GM18951 (cell line): ENCODE results near the gene LTBR.
A peak's percentile ranks its signal among the peaks of the same experiment; 100 is the strongest.

ENCODE experiments used
- POLR2A ChIP-seq: IDR thresholded peaks from 4 replicates; pipeline ENCODE4 v1.6.1; 2011; ENCODE audit warnings: mild to moderate bottlenecking; ENCODE audit not compliant: insufficient read length, insufficient read depth; ENCODE audit errors: extremely low read depth
- in situ Hi-C: fragments of 300-500 bp; cut with MboI; formaldehyde crosslinking; loops from one replicate; pipeline ENCODE4 v1.12.0; 2022; ENCODE audit warnings: low sequenced_read_pairs, mixed read lengths, inconsistent platforms; ENCODE audit not compliant: unreplicated experiment

LTBR gene

GRCh38 chr12:6354495-6355393 lies 29.2 kb upstream of the LTBR start:
- in situ Hi-C loops: no loop called here
- TF ChIP-seq POLR2A: no peak

- TF ChIP-seq POLR2A: no peak
- in situ Hi-C loops: no loop called here
These were observed 28.2 kb upstream of the LTBR start for GRCh38 chr12:6355491-6356373.

GRCh38 chr12:6356374-6356820 lies 27.6 kb upstream of the LTBR start:
- in situ Hi-C loops: no loop called here
- no peak for TF ChIP-seq POLR2A

GRCh38 chr12:6358881-6359280 lies 25.1 kb upstream of the LTBR start:
- no peak for TF ChIP-seq POLR2A
- in situ Hi-C loops: no loop called here

GRCh38 chr12:6360080-6360571 lies 23.8 kb upstream of the LTBR start:
- TF ChIP-seq POLR2A: no peak
- in situ Hi-C loops: no loop called here

- in situ Hi-C loops: no loop called here
- TF ChIP-seq POLR2A: no peak
These were observed 23.1 kb upstream of the LTBR start for GRCh38 chr12:6360578-6361490.

- TF ChIP-seq POLR2A: no peak
These were observed 22.1 kb upstream of the LTBR start for GRCh38 chr12:6361834-6362233.

GRCh38 chr12:6362403-6362802 lies 21.6 kb upstream of the LTBR start:
- in situ Hi-C loops: no loop called here
- TF ChIP-seq POLR2A: no peak

More at GRCh38 chr12:6361834-6362233, 22.1 kb upstream of the LTBR start:
- in situ Hi-C loops: no loop called here

GRCh38 chr12:6363010-6363329 lies 21.0 kb upstream of the LTBR start:
- in situ Hi-C loops: no loop called here
- TF ChIP-seq POLR2A: no peak

- peak; percentile 37 for TF ChIP-seq POLR2A
- in situ Hi-C loops: no loop called here
These were observed 20.5 kb upstream of the LTBR start for GRCh38 chr12:6363330-6364043.

- in situ Hi-C loops: no loop called here
- TF ChIP-seq POLR2A: no peak
These were observed 20.0 kb upstream of the LTBR start for GRCh38 chr12:6364044-6364374.
